Measurements from ENCODE around the gene ADAMTSL4.

Gene ADAMTSL4

GRCh38 chr1:150559656-150560010 lies 10.4 kb downstream of the ADAMTSL4 start:
- peak overlapping the region; percentile 100 for H3K27ac ChIP-seq
- POLR2A ChIA-PET (ENCODE audit: low non-redundant PET), result interaction anchor here (1.7 kb wide), 1 partner anchor 20 kb away, joined by 7 read pairs; the partner anchor contains the start of gene MCL1
- DNase-seq (ENCODE audit: low spot score), result no peak
- CTCF ChIA-PET, result interaction anchor here (0.6 to 2.9 kb wide), 11 partner anchors 8 to 266 kb away, joined by 3 to 15 read pairs (median 4); no protein-coding TSS in a partner anchor
- TF ChIP-seq CTCF (conservative IDR thresholded peaks at IDR 0.05; ENCODE audit: low read depth), result no peak

DNA sequence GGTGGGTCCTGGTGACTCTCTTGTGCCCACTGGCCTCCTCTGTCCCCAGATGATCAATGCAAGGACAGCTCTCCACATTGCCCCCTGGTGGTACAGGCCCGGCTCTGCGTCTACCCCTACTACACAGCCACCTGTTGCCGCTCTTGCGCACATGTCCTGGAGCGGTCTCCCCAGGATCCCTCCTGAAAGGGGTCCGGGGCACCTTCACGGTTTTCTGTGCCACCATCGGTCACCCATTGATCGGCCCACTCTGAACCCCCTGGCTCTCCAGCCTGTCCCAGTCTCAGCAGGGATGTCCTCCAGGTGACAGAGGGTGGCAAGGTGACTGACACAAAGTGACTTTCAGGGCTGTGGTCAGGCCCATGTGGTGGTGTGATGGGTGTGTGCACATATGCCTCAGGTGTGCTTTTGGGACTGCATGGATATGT lies 10.8 kb downstream of the ADAMTSL4 start:
- peak overlapping the region; percentile 100 for H3K27ac ChIP-seq
- CTCF ChIA-PET, result interaction anchor here (0.6 to 2.9 kb wide), 16 partner anchors 8 to 266 kb away, joined by 3 to 15 read pairs (median 4); partner anchors contain the start of genes ENSA and GOLPH3L
- peak; percentile 47 for DNase-seq (ENCODE audit: low spot score)
- peak; percentile 87 for TF ChIP-seq CTCF (conservative IDR thresholded peaks at IDR 0.05; ENCODE audit: low read depth)
- POLR2A ChIA-PET (ENCODE audit: low non-redundant PET), result interaction anchor here (1.7 kb wide), 1 partner anchor 20 kb away, joined by 7 read pairs; the partner anchor contains the start of gene MCL1

DNA sequence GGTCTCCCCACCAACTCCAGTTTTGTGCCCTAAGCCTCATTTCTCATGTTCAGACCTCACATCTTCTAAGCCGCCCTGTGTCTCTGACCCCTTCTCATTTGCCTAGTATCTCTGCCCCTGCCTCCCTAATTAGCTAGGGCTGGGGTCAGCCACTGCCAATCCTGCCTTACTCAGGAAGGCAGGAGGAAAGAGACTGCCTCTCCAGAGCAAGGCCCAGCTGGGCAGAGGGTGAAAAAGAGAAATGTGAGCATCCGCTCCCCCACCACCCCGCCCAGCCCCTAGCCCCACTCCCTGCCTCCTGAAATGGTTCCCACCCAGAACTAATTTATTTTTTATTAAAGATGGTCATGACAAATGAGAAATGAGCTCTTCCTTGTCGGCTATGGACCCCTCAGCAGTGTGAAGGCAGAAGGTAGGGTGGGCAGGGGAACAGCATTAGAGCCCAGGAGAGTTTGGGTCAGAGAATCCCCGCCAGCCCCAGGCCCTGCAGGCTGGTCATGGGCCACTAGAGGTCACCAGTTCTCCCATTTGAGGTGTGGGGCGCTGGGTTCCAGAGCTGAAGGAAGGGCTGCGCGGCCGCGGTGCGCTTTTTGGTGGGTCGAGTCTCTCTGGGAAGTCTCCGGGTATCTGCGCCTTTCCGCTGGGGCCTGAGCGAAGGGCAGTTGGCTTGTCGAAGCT lies 11.5 kb downstream of the ADAMTSL4 start:
- POLR2A ChIA-PET (ENCODE audit: low non-redundant PET), result interaction anchor here (0.6 to 1.7 kb wide), 4 partner anchors 10 to 69 kb away, joined by 3 to 7 read pairs (median 4); partner anchors contain the start of genes ENSA and MCL1
- peak overlapping the region; percentile 100 for H3K27ac ChIP-seq
- CTCF ChIA-PET, result interaction anchor here (0.5 to 2.9 kb wide), 24 partner anchors 9 to 676 kb away, joined by 3 to 15 read pairs (median 4); partner anchors contain the start of genes ENSA and GOLPH3L
- TF ChIP-seq CTCF (conservative IDR thresholded peaks at IDR 0.05; ENCODE audit: low read depth), result peak; percentile 86
- DNase-seq (ENCODE audit: low spot score), result peak; percentile 76

GRCh38 chr1:150561254-150561973 lies 12.2 kb downstream of the ADAMTSL4 start:
- peak; percentile 60 for TF ChIP-seq CTCF (conservative IDR thresholded peaks at IDR 0.05; ENCODE audit: low read depth)
- CTCF ChIA-PET, result interaction anchor here (0.5 to 2.9 kb wide), 15 partner anchors 10 to 676 kb away, joined by 3 to 15 read pairs (median 4); partner anchors contain the start of genes ENSA and GOLPH3L
- POLR2A ChIA-PET (ENCODE audit: low non-redundant PET), result interaction anchor here (0.6 to 2.3 kb wide), 7 partner anchors 10 to 68 kb away, joined by 3 to 10 read pairs (median 4); partner anchors contain the start of genes ENSA and MCL1
- peak; percentile 95 for DNase-seq (ENCODE audit: low spot score)
- H3K27ac ChIP-seq, result peak overlapping the region; percentile 100

DNA sequence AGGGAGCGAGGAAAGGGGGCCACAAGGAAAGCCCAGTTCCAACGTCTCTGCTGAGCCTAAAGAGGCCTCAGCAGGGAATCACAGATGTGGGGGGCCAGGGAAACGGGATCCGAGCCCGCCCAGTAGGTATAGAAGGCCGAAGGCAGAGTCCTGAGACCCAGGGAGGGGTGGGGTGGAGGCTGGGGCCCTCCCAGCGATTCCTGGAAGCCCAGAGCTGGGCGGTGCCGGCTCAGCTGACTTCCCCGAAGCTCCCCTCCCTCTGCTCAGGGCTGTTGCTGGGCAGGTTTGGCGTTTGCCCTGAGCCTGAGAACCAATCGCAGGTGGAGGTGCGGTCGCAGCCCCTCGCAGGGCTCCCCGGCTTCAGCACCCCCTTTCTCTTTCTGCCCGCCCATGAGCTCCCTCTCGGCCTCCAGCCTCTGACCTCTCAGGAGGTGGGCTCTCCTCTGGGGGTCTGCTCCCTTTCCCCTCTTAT lies 12.8 kb downstream of the ADAMTSL4 start:
- peak overlapping the region; percentile 100 for H3K27ac ChIP-seq
- peak; percentile 88 for DNase-seq (ENCODE audit: low spot score)
- TF ChIP-seq CTCF (conservative IDR thresholded peaks at IDR 0.05; ENCODE audit: low read depth), result no peak
- ChIA-PET POLR2A (ENCODE audit: low non-redundant PET) (interaction anchor here (0.7 to 2.3 kb wide), 3 partner anchors 11 to 59 kb away, joined by 3 to 10 read pairs (median 4); partner anchors contain the start of gene MCL1), CTCF (interaction anchor here (1.4 to 1.6 kb wide), 2 partner anchors 9 to 87 kb away, joined by 7 read pairs; no protein-coding TSS in a partner anchor)

Measured in RWPE1 (cell line).